NCI-H1694 (cell line): ENCODE measurements around the gene LMO3.

Source experiments
- DNase-seq: peaks from one replicate; lab custom pipeline; 2025; lab: John Stamatoyannopoulos, UW

Gene LMO3

DNA sequence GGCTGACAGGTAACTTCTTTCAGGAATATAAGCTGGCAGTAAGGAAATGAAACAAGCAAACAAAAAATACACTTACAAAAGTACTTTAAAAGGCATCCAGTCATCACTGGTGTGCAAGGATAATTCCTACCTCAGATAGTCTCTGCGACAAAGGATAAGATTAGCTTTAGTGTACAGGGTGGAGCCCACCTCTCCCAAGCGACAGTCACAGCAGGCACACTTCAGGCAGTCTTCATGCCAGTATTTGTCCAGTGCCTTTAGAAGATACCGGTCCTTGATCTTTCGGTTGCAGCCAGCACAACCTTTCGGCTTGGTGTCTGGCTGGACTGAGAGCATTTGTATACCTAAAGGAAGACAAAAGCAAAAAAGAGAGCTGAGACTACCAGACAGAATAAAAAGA is 5.4 kb downstream of the LMO3 start:
- no peak for DNase-seq

DNA sequence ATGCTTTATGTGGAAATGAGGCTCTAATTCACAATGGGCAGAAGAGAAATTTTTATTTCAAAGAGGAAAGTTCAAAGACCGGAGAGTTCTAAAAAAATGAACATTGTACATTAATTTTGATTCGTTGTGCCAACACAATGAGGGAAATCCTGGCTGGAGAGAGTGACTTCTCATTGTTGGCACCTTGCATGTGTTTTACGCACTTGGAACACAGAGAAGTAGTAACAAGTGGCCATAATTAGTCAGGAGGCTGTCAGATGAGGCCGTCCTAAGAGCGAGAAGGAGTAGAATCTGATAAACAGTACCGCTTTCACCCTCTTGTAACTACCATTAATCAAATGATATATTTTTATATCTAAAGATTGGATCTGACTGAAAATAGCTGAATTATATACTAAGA is 6.9 kb downstream of the LMO3 start:
- DNase-seq = no peak

DNA sequence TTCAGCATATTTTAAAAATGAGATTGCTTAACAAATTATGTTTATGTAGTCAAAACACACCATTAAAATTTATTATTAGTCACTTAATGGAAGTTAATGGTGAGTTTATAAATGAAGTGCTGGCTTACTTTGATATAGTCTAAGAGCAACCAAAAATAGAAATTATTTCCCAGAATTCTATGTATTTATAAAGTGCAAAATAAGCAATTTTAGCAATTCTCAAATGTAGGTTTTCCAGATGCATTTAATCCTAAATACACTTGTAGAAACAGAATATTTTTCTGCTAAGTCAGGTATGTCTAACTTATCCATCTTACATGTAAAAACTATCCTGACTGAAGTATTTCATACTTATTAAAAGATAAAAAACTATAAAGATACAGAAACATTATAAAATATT is 11.2 kb downstream of the LMO3 start:
- DNase-seq = no peak

DNA sequence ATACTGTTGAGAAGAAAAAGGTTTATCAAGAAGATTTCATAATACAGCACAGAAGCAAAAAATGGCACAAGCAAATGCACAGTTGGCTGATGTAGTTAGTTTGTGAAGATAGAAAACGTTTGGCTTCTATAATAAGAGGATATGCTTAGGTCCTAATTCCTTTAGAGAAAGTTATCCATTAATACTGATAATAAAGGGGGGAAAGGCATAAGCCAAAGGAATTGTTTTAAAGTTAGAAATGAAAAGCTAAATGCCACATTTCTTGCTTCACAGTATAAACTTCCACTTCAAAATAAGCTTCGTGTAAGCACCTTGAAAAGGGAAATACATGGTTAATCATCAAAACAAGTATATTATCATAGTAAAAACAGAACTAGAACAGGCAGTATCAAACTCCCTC is 12.4 kb downstream of the LMO3 start:
- no peak for DNase-seq

DNA sequence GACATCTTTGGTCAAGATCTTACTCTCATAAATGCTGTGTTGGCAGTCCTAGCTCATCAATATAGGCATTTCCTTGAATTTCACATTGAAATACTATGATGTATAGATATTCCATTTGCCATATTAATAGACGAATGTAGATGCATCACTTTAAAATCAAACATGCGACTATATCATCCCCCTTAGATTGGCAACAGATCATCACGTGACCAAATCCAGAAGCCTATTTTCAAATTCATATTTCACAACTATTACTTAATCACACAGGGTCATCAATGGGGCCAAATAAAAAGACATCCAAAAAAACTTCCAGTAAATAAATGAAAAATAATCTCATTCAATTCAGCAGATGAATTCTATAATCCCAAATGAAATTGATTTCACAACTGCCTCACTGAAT is 15.3 kb downstream of the LMO3 start:
- DNase-seq = no peak

DNA sequence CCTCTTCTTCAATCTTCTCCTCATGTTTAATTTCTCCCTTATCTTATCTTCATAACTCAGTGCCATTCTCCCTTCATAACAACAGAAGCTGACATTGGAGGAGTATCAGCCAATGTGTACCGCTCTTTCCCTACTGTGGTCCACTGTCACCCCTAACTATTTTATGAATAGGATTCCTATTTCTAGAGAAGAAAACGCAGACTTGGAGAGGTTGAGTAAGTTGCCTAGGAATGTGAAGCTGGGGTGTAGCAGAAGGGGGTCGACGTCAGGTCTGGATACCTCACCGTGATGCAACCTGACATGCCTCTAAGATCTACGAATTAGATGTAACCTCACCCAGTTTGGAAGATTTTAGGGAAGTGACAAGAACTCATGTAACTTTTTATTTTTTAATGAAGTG is 17.1 kb downstream of the LMO3 start:
- no peak for DNase-seq

DNA sequence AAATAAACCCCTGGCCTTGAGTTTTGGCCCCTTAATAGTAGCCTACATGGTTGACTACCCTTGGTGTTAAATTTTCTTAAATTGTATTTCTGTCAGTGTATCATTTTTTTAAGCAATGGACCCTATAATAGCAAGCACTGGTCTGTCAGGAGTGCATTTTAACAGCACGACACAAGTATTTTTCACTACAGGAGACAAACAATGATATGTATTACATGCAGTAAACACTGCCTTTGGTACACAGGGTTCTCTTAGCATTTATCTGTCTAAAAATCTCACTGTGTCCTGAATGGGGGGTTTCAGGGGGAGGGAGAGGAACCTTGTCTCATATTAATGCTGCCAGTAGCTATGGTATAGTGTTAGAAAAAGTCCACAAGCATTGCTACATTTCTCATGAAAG is 18.4 kb downstream of the LMO3 start:
- no peak for DNase-seq

DNA sequence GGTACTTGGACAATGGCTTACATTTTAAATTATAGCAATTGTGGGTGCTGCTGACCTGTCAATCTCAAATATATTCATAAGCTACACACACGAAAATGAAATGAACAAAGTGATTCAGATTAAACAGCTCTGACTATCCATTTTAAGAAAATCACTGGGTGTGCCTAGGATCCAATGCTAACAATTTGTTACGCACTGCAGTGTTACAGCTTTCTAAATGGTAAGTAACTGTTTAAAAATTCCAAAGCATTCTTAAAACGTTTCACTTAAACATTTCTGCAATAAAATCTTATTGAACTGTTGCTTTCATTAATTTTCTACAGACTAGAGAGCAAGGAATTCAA is 18.9 kb downstream of the LMO3 start:
- DNase-seq = no peak

DNA sequence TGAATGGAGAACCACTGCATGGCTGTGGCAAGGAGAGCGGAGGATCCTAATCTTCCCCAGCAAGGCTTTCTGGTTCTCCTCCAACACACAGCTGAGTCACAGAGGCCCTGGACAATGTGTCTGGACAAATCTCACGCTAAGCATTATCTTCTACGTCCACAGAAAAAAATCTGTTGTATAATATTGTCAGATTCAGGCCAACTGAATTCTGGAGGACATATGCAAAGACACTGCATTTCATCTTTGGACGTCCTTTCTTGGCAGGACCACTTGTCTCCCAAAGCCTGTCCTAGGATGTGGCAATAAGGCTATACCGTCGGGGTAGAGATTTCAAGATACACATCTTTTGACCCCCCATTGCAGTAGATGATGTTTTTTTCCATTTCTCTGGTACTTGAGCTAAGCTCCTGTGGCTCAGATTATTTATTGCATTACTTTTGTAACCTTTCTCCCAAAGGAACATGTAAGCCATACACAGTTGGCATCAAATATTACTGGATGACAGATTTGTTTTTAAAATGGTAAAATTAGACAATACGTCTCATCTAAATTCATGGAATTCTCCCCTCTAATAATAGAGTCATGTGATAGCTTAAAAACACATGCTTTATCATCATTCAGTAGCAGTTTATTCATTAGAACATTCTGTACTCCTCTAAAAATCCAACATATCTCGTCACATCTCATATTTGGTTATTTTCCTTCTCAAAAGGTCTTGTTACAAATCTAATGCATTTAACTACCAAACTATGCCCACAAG is 19.4 kb downstream of the LMO3 start:
- no peak for DNase-seq

DNA sequence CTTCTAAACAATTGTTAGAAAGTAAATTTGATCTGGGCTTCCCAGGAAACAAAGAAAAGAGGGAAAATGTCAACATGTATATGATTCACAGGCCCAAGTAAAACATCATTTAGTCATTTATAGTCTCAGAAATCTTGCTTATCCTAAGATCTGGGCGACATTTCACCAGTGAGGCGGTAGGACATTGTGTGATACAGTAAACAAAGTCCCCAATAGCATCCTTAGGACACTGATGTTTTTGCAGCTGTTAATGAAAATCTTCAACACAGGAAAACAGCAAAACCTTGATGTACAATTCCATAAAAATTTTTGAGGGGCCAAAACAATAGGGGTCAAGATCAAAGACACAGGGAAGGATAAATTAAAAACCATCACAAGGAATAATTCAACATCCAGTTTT is 20.2 kb downstream of the LMO3 start:
- no peak for DNase-seq

DNA sequence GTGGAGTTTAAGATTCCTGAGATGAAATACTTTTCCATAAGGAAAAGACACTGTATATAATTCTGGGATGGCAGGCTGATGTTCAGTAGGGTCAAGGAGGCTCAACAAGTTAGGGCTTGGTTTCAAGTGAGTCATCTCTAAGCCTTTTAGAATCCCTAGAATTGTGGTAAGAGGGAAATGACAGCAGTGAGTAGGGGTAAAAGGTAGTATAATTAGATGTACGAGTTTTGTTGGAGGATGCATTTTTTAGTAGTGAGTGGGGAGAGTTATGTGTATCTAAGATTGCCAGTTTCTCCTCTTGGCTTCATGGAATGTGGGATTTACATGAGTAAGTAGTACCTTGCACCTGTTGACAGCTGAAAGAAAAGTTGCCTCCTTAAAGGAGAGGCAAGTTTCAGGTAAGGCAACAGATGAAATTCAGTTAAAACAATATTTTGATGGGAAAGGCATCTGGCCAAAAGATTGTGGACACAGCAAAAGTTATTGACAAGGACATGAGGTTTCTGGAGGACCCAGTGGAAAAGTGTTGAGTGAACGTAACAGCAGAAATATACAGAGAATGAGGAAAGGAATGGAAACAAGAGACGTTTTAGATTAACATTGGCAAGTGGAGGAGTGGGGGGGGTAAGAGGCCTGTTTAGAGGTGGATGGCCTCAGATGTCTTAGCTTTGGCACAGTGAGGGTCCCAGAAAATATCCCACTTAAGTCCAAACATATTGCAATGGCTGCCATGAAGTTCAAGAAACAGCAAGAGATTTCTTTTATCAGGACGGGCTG is 21.8 kb downstream of the LMO3 start:
- no peak for DNase-seq

DNA sequence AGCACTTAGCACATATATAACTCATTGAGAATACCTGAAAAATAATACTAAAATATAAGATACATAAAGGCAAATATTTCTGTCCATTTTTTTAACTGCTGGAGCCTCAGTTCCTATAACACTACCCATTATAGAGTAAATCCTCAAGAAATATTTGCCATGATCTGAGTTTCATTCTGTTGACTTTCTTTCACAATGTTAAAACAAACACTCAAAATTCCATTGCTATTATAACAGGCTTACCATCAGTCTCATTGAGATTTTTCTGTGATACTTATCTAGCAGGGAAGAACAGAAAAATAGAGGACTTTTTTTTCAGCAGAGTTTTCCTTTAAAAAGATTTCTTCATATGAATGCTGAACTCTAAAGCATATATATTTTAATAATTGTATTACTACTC is 24.5 kb downstream of the LMO3 start:
- DNase-seq = no peak

DNA sequence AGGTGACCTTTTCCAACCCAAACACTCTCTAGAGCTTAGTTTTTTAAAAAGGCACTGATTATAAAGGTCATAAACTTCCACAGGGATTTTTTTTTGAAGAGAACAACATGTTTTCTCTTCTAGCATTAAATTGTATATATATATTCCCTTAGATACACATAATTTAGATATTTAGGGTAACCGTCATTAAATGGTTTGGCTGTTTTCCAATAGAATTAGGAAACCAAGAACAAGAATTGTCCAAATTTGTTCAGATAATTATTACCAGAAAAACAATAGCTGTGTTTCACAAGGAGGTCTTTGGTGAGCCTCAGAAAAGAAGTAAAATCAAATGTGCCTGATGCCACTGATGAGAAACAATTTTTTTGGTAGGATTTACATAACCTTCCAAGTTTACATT is 26.9 kb downstream of the LMO3 start:
- no peak for DNase-seq

DNA sequence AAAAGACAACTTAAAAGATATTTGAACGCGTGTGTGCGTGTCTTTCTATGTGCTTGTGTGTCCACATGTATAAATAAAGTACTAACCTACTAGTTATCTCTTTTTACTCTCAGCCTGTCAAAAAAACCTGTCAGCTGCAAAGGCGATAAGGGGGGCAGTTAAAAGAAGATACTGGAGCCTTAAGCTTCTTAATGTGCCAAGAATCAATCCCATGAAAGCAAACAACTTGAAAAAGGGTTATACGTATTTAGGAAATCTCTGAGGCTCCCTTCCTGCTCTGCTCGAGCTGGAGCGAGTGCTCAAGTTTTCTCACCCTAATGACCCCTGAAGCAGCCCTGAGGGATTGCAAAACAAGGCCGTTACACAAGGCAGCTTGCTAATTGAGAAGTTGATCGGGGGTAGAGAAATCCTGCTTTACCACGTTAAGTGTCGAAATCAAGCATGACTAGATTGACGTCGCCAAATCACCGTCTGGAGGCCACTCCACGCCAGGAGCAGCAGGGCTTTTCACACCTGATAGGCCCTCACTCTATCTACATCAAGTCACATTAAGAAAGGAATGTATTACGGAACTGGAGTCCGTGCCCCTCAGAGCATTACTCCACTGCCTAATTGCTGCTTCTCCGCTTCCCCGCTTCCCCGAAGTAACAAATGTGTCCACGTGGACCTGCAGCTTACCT is 32.4 kb downstream of the LMO3 start:
- DNase-seq = no peak

DNA sequence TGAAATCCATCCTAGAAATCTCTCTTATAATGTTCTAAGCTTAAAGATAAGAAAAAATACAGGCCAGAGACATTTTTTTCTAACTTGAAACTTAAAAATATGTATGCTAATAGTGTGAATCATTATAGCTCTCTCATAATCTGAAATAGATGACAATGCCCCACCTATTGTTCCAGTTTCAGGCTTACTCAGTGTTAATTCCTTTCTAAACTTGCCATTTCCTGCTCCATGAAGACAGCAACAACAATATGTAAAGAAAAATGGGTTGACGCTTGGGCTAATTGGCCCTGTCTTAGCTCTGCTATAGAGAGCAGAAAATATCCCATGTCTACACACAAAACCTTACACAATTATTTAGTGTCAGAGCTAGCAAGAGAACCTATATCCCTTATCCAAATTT is 37.1 kb downstream of the LMO3 start:
- DNase-seq = no peak

DNA sequence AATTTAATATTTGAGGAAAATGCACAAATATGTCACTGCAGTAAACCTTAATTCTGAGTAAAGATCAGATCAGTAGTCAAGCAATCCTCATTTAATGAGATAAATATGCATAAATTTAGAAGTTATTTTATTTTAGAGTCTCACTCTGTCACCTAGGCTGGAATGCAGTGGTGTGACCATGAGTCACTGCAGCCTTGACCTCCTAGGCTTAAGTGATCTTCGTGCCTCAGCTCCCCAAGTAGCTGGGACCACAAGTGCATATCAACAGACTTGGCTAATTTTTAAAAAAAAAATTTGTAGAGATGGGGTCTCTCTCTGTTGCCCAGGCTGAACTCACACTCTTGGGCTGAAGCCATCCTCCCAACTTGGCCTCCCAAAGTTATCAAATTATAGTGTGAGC is 41.3 kb downstream of the LMO3 start:
- DNase-seq = no peak

DNA sequence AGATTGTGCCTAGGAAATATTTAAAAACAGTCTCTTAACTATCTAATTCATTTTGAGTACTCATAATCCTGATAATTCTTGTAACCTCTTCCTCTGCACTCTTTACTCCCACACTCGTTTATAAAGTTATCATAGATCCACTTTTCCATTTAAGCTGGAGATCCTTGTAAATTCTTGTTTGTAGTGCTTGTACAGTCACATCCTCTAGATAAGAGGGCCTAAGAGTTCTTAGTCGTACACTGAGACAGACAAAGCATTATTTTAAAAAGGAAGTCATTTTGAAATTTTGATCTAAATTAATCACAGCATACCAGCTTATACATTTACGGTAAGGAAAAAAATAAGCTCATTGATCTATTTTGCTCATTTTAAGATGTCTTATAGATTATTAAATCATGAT is 42.5 kb downstream of the LMO3 start:
- DNase-seq = no peak

DNA sequence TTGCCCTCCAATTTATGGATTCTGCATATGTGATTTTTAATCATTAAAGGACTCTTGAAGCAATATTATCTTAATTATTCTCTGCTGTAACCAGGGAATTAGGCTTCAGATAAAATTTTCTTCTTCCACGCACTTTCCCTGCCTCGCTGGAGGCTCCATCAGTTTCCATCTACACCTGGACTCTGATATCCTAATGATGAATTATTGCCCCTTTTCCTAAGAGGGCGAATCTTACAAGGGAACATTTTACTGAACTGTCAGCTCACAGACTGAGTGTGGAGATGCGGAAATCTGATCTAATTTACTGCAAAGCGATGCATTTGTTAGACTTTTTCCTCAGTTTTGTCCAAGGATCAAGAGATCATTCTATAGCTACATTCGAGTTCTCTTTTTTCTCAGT is 43.0 kb downstream of the LMO3 start:
- no peak for DNase-seq

DNA sequence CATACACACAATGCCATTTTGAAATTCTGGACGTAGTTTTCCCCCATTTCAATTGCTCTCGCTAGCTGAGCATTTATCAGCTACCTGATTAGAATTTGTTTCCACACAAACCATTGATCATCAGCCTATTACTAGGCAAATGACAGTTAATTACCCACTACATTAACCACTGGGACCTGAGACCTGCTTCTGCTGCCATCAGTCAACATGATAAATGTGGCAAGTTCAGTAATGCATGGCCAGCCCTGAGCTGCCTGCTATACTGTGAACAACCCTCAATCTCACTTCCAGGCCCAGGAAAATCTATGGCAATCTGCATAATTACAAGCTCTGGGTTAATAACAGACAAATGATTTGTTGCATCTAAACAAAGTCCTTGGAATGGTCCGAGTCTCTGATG is 43.5 kb downstream of the LMO3 start:
- no peak for DNase-seq

DNA sequence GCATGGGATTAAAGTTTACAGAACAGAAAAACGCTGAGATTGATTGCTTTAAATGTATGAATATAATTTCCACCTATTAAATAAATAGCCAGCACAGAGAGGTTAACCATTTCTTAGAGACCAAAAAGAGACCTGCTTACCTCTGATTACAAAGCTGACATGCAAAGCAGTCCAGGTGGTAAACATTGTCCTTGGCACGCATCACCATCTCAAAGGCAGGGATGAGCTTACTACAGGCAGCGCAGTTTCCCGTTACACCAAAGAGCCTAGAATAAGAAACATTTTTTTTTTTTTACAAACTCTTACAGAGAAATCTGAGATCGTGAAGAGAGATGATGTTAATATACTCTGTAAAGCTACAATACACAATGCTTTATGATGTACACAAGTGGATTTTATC is 45.7 kb downstream of the LMO3 start:
- no peak for DNase-seq

DNA sequence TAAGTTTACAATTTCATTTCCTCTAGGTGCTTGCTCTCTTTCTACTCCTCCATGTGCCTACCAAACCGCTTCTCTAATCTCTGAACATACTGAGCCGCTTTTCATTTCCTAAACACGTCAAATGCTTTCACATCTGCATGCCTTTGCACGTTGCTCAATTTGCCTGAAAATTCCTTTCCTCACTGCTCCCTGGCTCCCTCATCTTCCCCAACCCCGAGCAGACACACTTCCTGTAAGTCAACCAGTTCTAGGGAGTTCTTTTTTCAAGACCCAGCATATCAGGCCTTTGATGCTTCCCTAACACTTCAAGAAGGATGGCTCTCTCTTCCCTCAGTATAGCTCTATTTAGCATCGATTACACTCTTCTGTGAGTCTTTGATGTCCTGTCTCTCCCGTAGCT is 50.3 kb downstream of the LMO3 start:
- DNase-seq = no peak

DNA sequence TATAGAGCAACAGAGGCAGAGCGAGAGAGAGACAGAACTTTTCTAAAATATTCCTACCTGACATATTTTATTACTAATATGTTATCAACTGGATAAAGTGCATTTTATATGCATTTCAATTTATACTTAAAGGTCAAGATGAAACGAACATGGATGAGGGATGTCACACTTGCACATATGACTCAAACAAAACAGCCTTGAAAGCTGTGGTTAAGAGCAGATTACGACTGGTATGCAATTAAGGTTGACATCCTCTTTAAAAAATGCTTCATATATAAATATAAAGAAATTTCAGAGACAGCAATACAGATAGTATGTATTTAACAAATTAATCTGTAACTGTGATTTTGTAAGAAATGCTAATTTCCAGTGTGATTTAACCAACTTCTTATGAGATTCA is 52.5 kb downstream of the LMO3 start:
- DNase-seq = no peak

DNA sequence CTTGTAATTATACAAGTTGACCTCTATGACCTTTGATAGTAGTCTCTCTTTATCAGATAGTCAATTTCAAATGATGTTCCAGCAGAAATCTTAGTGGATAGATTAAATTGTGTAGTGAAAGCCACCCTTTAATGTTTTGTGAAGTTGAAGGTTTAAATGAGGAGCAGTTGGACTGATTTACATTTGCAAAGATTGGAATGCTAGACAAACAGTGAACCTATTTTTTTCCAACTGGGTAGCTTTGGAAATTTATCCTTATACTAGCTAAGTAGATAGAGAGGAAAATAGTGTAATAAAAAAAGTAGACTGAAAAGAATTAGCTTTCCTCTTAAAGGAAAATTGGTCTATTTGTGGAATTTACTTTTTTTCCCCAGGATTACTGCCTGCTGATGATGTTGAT is 53.7 kb downstream of the LMO3 start:
- DNase-seq = no peak
